ENCODE data around the gene LRRTM4.

- TF ChIP-seq, protein P1, sequence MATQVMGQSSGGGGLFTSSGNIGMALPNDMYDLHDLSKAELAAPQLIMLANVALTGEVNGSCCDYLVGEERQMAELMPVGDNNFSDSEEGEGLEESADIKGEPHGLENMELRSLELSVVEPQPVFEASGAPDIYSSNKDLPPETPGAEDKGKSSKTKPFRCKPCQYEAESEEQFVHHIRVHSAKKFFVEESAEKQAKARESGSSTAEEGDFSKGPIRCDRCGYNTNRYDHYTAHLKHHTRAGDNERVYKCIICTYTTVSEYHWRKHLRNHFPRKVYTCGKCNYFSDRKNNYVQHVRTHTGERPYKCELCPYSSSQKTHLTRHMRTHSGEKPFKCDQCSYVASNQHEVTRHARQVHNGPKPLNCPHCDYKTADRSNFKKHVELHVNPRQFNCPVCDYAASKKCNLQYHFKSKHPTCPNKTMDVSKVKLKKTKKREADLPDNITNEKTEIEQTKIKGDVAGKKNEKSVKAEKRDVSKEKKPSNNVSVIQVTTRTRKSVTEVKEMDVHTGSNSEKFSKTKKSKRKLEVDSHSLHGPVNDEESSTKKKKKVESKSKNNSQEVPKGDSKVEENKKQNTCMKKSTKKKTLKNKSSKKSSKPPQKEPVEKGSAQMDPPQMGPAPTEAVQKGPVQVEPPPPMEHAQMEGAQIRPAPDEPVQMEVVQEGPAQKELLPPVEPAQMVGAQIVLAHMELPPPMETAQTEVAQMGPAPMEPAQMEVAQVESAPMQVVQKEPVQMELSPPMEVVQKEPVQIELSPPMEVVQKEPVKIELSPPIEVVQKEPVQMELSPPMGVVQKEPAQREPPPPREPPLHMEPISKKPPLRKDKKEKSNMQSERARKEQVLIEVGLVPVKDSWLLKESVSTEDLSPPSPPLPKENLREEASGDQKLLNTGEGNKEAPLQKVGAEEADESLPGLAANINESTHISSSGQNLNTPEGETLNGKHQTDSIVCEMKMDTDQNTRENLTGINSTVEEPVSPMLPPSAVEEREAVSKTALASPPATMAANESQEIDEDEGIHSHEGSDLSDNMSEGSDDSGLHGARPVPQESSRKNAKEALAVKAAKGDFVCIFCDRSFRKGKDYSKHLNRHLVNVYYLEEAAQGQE (IDR thresholded peaks at IDR 0.05; ENCODE audit: borderline replicate concordance in 1 of 2, low read depth in 1 of 2, low read length in 2 of 2), result no peak
- no peak for TF ChIP-seq CTCF (CRISPR knock-in tag; IDR thresholded peaks at IDR 0.05)
- TF ChIP-seq, protein P2, sequence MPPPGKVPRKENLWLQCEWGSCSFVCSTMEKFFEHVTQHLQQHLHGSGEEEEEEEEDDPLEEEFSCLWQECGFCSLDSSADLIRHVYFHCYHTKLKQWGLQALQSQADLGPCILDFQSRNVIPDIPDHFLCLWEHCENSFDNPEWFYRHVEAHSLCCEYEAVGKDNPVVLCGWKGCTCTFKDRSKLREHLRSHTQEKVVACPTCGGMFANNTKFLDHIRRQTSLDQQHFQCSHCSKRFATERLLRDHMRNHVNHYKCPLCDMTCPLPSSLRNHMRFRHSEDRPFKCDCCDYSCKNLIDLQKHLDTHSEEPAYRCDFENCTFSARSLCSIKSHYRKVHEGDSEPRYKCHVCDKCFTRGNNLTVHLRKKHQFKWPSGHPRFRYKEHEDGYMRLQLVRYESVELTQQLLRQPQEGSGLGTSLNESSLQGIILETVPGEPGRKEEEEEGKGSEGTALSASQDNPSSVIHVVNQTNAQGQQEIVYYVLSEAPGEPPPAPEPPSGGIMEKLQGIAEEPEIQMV (CRISPR knock-in tag; IDR thresholded peaks at IDR 0.05; ENCODE audit: low read depth), result no peak
- TF ChIP-seq ZNF350 (CRISPR knock-in tag; IDR thresholded peaks at IDR 0.05; ENCODE audit: borderline replicate concordance, low read depth), result no peak
- TF ChIP-seq MYC (CRISPR knock-in tag; IDR thresholded peaks at IDR 0.05; ENCODE audit: borderline replicate concordance), result no peak
- no peak for TF ChIP-seq ZNF674 (CRISPR knock-in tag; IDR thresholded peaks at IDR 0.05; ENCODE audit: low read depth)
- TF ChIP-seq CEBPG (CRISPR knock-in tag; IDR thresholded peaks at IDR 0.05), result no peak
- TF ChIP-seq ZNF121 (CRISPR knock-in tag; IDR thresholded peaks at IDR 0.05), result no peak
- no peak for TF ChIP-seq MAZ (IDR thresholded peaks at IDR 0.05; ENCODE audit: borderline replicate concordance, low read depth, low read length)
- TF ChIP-seq MAZ (CRISPR knock-in tag; IDR thresholded peaks at IDR 0.05; ENCODE audit: low read depth), result no peak
- no peak for TF ChIP-seq CREM (IDR thresholded peaks at IDR 0.05)
- no peak for TF ChIP-seq CREM (CRISPR knock-in tag; IDR thresholded peaks at IDR 0.05)
- TF ChIP-seq DNMT3B (CRISPR knock-in tag; conservative IDR thresholded peaks at IDR 0.05), result no peak
- TF ChIP-seq, protein P3, sequence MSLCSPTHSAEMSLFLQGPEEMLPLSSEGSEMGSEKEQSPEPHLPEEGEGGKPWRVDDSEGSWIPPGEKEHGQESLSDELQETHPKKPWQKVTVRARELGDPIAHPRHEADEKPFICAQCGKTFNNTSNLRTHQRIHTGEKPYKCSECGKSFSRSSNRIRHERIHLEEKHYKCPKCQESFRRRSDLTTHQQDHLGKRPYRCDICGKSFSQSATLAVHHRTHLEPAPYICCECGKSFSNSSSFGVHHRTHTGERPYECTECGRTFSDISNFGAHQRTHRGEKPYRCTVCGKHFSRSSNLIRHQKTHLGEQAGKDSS (CRISPR knock-in tag; IDR thresholded peaks at IDR 0.05; ENCODE audit: borderline replicate concordance, low read depth), result no peak
- no peak for TF ChIP-seq MAFK (conservative IDR thresholded peaks at IDR 0.05 in 1 of 2, IDR thresholded peaks at IDR 0.05 in 1 of 2; ENCODE audit: low read length in 2 of 2)
- TF ChIP-seq ZBTB1 (CRISPR knock-in tag; IDR thresholded peaks at IDR 0.05; ENCODE audit: borderline replicate concordance), result no peak
These were observed 1.3 kb downstream of the LRRTM4 start for GRCh38 chr2:77520641-77521547.
